Fibroblast of the aortic adventitia (primary cell): ENCODE measurements around the gene FARS2. TPM values are rescaled to one million over a fixed set of nuclear protein-coding genes. Genes with fewer than 3 reads are reported as not detected.

Experiments
- DNase-seq: peaks from one replicate; pipeline ENCODE4 v3.0.0-alpha.2; 2010; ENCODE audit warnings: low read depth
- H3K4me3 ChIP-seq: 2 replicates; pipeline ENCODE4 v1.5.1; 2011; ENCODE audit warnings: low read depth, mild to moderate bottlenecking, control low read depth, low read length, moderate library complexity
- total RNA-seq: library from RNA; depleted of rRNA; stranded (reverse); fragments of >200 nt; gene quantifications from 2 replicates; pipeline ENCODE4 v1.2.3, GENCODE V29; 2012; ENCODE audit warnings: low replicate concordance
- TF ChIP-seq, protein P1 (sequence below): IDR thresholded peaks from 2 replicates; pipeline ENCODE4 v1.5.1; 2011; ENCODE audit warnings: mild to moderate bottlenecking, low read length, control low read depth, inconsistent platforms; ENCODE audit not compliant: insufficient read depth

FARS2 gene
- total RNA-seq, 1 donor, result 25.5 TPM

DNA sequence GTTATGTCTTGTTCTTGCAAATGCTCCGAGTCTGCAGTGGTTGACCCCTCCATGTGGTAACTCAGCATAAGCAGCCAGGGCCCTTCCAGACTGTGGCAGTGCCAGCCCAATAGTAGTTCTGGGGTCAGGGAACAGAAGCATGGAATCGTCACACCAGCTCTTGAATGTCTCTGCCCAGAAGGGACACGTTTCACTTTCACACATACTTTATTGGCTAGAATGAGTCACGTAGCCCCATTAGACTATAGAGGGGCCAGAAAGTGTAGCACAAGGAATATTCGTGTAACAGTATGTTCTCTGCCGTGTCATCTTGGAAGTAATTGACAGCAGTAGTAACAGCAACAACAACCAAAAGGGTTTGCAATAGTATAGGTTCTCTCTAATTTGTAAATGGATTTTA, 254.7 kb downstream of the FARS2 start:
- TF ChIP-seq, protein P1, sequence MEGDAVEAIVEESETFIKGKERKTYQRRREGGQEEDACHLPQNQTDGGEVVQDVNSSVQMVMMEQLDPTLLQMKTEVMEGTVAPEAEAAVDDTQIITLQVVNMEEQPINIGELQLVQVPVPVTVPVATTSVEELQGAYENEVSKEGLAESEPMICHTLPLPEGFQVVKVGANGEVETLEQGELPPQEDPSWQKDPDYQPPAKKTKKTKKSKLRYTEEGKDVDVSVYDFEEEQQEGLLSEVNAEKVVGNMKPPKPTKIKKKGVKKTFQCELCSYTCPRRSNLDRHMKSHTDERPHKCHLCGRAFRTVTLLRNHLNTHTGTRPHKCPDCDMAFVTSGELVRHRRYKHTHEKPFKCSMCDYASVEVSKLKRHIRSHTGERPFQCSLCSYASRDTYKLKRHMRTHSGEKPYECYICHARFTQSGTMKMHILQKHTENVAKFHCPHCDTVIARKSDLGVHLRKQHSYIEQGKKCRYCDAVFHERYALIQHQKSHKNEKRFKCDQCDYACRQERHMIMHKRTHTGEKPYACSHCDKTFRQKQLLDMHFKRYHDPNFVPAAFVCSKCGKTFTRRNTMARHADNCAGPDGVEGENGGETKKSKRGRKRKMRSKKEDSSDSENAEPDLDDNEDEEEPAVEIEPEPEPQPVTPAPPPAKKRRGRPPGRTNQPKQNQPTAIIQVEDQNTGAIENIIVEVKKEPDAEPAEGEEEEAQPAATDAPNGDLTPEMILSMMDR, result no peak
- H3K4me3 ChIP-seq, result no peak overlapping the region
- no peak for DNase-seq

GRCh38 chr6:5517796-5518195, 256.5 kb downstream of the FARS2 start:
- H3K4me3 ChIP-seq, result no peak overlapping the region
- TF ChIP-seq, protein P1, result no peak
- DNase-seq, result no peak

DNA sequence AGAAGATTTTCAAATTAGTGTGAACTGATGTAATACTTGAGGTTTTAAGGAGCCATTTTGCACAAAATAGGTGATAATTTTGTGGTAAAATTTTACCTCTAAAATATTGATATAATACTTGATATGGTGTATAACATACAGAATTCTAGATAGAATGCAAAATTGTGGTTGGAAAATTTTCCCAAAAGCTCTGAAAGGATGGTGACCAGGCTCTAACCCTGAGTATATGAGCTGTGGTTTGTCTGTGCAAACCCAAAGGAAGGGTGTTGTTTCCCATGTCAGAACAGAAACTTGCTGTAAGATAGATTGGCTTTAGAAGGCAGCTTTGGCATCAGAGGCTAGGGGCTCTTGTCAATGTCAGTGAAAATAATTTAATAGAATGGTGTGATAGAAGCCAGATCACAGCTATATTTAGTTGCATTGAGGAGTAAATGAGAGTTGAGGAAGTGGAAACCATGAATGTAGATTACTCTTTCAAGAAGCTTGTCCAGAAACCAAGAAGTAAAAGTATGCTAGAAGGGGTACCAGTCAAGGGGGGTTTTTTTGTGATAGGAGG, 257.7 kb downstream of the FARS2 start:
- peak; percentile 53 for DNase-seq
- TF ChIP-seq, protein P1, result no peak
- no peak overlapping the region for H3K4me3 ChIP-seq

GRCh38 chr6:5520796-5521195, 259.5 kb downstream of the FARS2 start:
- TF ChIP-seq, protein P1, result no peak
- H3K4me3 ChIP-seq, result no peak overlapping the region
- DNase-seq, result no peak

DNA sequence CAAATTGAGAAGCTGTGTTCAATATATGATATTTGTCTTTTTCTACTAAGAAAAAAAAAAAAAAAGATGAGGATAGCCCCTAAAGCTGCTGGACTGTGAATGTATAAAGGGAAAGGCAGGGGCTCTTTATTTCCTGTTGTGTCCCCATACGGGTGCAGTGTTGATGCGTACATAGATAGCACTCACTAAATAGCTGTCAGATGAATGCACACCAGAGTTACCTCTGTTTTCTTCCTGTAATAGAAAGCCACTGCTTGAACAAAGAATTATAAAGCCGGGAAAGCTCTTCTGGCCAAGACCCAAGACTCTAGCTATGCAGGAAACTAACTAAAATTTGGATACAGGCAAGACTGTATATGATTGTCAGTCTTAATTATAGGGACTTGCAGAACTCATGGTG, 260.0 kb downstream of the FARS2 start:
- TF ChIP-seq, protein P1, result no peak

GRCh38 chr6:5522147-5522546, 260.8 kb downstream of the FARS2 start:
- no peak for DNase-seq
- TF ChIP-seq, protein P1, result no peak

More for the DNA sequence above, 260.0 kb downstream of the FARS2 start:
- no peak for DNase-seq
- H3K4me3 ChIP-seq, result no peak overlapping the region

DNA sequence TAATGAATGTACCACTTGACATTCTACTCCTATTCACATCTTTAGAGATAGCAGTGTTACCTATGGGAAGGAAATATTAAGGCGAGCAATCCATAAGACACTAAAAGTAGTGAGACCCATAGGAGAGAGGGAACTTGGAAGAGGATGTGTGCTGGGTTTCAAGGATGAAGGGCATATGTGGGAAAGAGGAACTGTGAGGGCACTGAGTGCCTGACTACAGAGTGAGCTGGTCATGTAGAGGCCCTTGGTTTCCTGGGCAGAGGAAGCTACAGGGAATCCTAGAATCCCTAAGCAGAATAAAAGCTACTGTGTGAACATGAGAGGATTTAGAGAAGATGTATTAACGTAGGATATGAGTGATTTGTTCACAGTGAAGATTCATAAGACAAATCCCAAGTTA, 262.8 kb downstream of the FARS2 start:
- TF ChIP-seq, protein P1, result no peak
- no peak for DNase-seq
- H3K4me3 ChIP-seq, result no peak overlapping the region

More at GRCh38 chr6:5522147-5522546, 260.8 kb downstream of the FARS2 start:
- no peak overlapping the region for H3K4me3 ChIP-seq
